Testis (tissue), 2 donors: ENCODE measurements around the gene LYRM4.

ENCODE experiments used
- POLR2A ChIP-seq: fragments of 450-650 bp; IDR thresholded peaks from one replicate; pipeline ENCODE4 v1.6.1; 2017; ENCODE audit warnings: antibody characterized with exemption, mild to moderate bottlenecking, moderate library complexity
- TF ChIP-seq, protein P1 (sequence below), 3 experiments: fragments of 450-650 bp in 2 of 3; fragments of 200-600 bp in 1 of 3; sonication (generic) in 1 of 3; IDR thresholded peaks; one replicate each; pipeline ENCODE4 v1.5.1; 2016 to 2019; ENCODE audit warnings: antibody characterized with exemption in 3 of 3, mild to moderate bottlenecking in 2 of 3, moderate library complexity in 1 of 3

DNA sequence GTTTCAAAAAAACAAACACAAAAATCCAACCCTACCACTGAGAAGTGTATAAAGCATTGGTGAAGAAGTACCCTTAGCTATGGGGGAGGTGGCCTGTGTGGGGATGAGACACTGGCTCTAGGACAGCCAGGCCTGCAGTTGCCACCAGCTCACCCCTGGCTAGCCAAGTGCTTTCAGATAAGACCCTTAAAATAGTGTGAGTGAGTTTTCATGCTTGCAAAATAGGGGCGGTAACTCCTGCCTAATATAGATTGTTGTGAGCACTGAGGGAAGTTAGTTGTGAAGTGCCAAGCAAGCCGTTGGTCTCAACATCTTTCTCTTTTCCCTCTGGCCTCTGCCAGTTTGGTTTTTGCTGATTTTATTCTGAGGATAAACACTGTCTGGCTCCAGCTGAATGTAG, 164.3 kb downstream of the LYRM4 start:
- no peak for TF ChIP-seq POLR2A
- TF ChIP-seq, protein P1, sequence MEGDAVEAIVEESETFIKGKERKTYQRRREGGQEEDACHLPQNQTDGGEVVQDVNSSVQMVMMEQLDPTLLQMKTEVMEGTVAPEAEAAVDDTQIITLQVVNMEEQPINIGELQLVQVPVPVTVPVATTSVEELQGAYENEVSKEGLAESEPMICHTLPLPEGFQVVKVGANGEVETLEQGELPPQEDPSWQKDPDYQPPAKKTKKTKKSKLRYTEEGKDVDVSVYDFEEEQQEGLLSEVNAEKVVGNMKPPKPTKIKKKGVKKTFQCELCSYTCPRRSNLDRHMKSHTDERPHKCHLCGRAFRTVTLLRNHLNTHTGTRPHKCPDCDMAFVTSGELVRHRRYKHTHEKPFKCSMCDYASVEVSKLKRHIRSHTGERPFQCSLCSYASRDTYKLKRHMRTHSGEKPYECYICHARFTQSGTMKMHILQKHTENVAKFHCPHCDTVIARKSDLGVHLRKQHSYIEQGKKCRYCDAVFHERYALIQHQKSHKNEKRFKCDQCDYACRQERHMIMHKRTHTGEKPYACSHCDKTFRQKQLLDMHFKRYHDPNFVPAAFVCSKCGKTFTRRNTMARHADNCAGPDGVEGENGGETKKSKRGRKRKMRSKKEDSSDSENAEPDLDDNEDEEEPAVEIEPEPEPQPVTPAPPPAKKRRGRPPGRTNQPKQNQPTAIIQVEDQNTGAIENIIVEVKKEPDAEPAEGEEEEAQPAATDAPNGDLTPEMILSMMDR (IDR thresholded peaks at IDR 0.05), result no peak
